Karpas-422 (cell line): ENCODE data around the gene KAT6B. TPM values are rescaled to one million over a fixed set of nuclear protein-coding genes. Genes with fewer than 3 reads are reported as not detected.

Experiments used
- DNase-seq: peaks from one replicate; pipeline ENCODE4 v3.0.0-alpha.2; 2015
- H2AFZ ChIP-seq: fragments of 200-600 bp; sonication (generic); 2 replicates; pipeline ENCODE4 v1.6.1; 2014; ENCODE audit warnings: antibody characterized with exemption, low read length, mixed read lengths
- H3K27ac ChIP-seq: fragments of 200-600 bp; sonication (generic); 2 replicates; pipeline ENCODE4 v1.5.1; 2014; ENCODE audit warnings: mild to moderate bottlenecking, low read length, moderate library complexity
- H3K27me3 ChIP-seq: fragments of 200-600 bp; sonication (generic); 2 replicates; pipeline ENCODE4 v1.6.1; 2014; ENCODE audit warnings: low read length, mixed read lengths
- H3K36me3 ChIP-seq: fragments of 200-600 bp; sonication (generic); 2 replicates; pipeline ENCODE4 v1.6.1; 2014; ENCODE audit warnings: low read length, mixed read lengths; ENCODE audit not compliant: insufficient read depth
- H3K4me1 ChIP-seq: fragments of 200-600 bp; sonication (generic); 2 replicates; pipeline ENCODE4 v1.6.1; 2014; ENCODE audit warnings: mild to moderate bottlenecking, low read length, mixed read lengths
- H3K4me2 ChIP-seq: fragments of 200-600 bp; sonication (generic); 2 replicates; pipeline ENCODE4 v1.6.1; 2014; ENCODE audit warnings: low read length, low read depth, mild to moderate bottlenecking; ENCODE audit not compliant: poor library complexity, severe bottlenecking
- H3K4me3 ChIP-seq: fragments of 200-600 bp; sonication (generic); 2 replicates; pipeline ENCODE4 v1.5.1; 2014; ENCODE audit warnings: mild to moderate bottlenecking, antibody characterized with exemption, low read length, mixed read lengths
- H3K79me2 ChIP-seq: fragments of 200-600 bp; sonication (generic); 2 replicates; pipeline ENCODE4 v1.6.1; 2014; ENCODE audit warnings: mild to moderate bottlenecking, low read length, mixed read lengths
- H3K9ac ChIP-seq: fragments of 200-600 bp; sonication (generic); 2 replicates; pipeline ENCODE4 v1.6.0; 2014; ENCODE audit warnings: low read length
- H3K9me2 ChIP-seq: fragments of 200-600 bp; sonication (generic), shearing (Covaris generic); replicated peaks from 2 replicates; pipeline ENCODE4 v1.6.0; 2014; ENCODE audit warnings: mild to moderate bottlenecking, low read length, moderate library complexity; ENCODE audit not compliant: insufficient read depth
- H3K9me3 ChIP-seq: fragments of 300-700, 200-600 bp; sonication (generic); 2 replicates; pipeline ENCODE4 v1.6.1; 2014; ENCODE audit warnings: low read length, mixed read lengths
- H4K20me1 ChIP-seq: fragments of 200-600 bp; sonication (generic); 2 replicates; pipeline ENCODE4 v1.6.1; 2014; ENCODE audit warnings: mild to moderate bottlenecking, antibody characterized with exemption, low read length, low read depth; ENCODE audit not compliant: insufficient read depth
- total RNA-seq: library from RNA; depleted of rRNA; stranded (reverse); fragments of >200 nt; shearing (Covaris generic); gene quantifications from 2 replicates; pipeline ENCODE4 v1.2.3, GENCODE V29; 2014; ENCODE audit warnings: low replicate concordance

The KAT6B gene
- total RNA-seq, 1 experiment from 2014 or later, result 73.6 TPM

GRCh38 chr10:74975758-74976157 is 149.4 kb downstream of the KAT6B start:
- no peak overlapping the region for H2AFZ ChIP-seq
- peaks cover 31% of the 10 kb centered on the region; the same call in 1 of the 2 replicates for H3K36me3 ChIP-seq
- H3K9me3 ChIP-seq, result no peaks in the 10 kb centered on the region
- H3K27me3 ChIP-seq, result no peaks in the 10 kb centered on the region
- no peak overlapping the region for H3K4me3 ChIP-seq
- DNase-seq, result no peak
- H3K4me1 ChIP-seq, result peaks cover 16% of the 10 kb centered on the region
- no peak overlapping the region for H3K27ac ChIP-seq
- H4K20me1 ChIP-seq, result no peaks in the 10 kb centered on the region
- peaks cover 30% of the 10 kb centered on the region for H3K79me2 ChIP-seq
- H3K9ac ChIP-seq, result no peak overlapping the region
- no peak overlapping the region for H3K4me2 ChIP-seq
- H3K9me2 ChIP-seq, result no peaks in the 10 kb centered on the region

- H3K4me3 ChIP-seq, result no peak overlapping the region
Measured at GRCh38 chr10:74976565-74976964, 150.2 kb downstream of the KAT6B start.

GRCh38 chr10:74977072-74977471 is 150.7 kb downstream of the KAT6B start:
- Histone ChIP-seq H2AFZ (no peak overlapping the region), H3K4me2 (no peak overlapping the region), H3K4me3 (no peak overlapping the region), H3K9me3 (no peaks in the 10 kb centered on the region), H3K4me1 (peaks cover 14% of the 10 kb centered on the region), H3K9me2 (no peaks in the 10 kb centered on the region), H3K27me3 (no peaks in the 10 kb centered on the region), H3K79me2 (peaks cover 22% of the 10 kb centered on the region), H3K27ac (no peak overlapping the region), H4K20me1 (no peaks in the 10 kb centered on the region), H3K9ac (no peak overlapping the region), H3K36me3 (peaks cover 31% of the 10 kb centered on the region; the same call in 1 of the 2 replicates)
- no peak for DNase-seq

More at GRCh38 chr10:74976565-74976964, 150.2 kb downstream of the KAT6B start:
- H3K9me2 ChIP-seq, result no peaks in the 10 kb centered on the region
- H2AFZ ChIP-seq, result no peak overlapping the region
- H3K27me3 ChIP-seq, result no peaks in the 10 kb centered on the region
- H3K36me3 ChIP-seq, result peaks cover 31% of the 10 kb centered on the region; the same call in 1 of the 2 replicates
- no peak overlapping the region for H3K9ac ChIP-seq
- H3K9me3 ChIP-seq, result no peaks in the 10 kb centered on the region
- peaks cover 22% of the 10 kb centered on the region for H3K79me2 ChIP-seq
- no peak overlapping the region for H3K27ac ChIP-seq
- H3K4me1 ChIP-seq, result peaks cover 12% of the 10 kb centered on the region
- H3K4me2 ChIP-seq, result no peak overlapping the region
- DNase-seq, result no peak
- no peaks in the 10 kb centered on the region for H4K20me1 ChIP-seq

GRCh38 chr10:74977913-74978847 is 151.8 kb downstream of the KAT6B start:
- Histone ChIP-seq H3K4me2 (no peak overlapping the region), H3K79me2 (peaks cover 21% of the 10 kb centered on the region), H3K27ac (no peak overlapping the region), H3K36me3 (peaks cover 35% of the 10 kb centered on the region; the same call in 1 of the 2 replicates), H3K4me1 (peaks cover 23% of the 10 kb centered on the region), H2AFZ (no peak overlapping the region), H3K9me2 (no peaks in the 10 kb centered on the region), H3K4me3 (no peak overlapping the region), H4K20me1 (no peaks in the 10 kb centered on the region), H3K27me3 (no peaks in the 10 kb centered on the region), H3K9me3 (no peaks in the 10 kb centered on the region), H3K9ac (no peak overlapping the region)
- DNase-seq, result no peak

GRCh38 chr10:74981831-74982633 is 155.6 kb downstream of the KAT6B start:
- no peak overlapping the region for H2AFZ ChIP-seq
- H3K27ac ChIP-seq, result peak overlapping the region; percentile 26; the same call in 1 of the 2 replicates
- H4K20me1 ChIP-seq, result no peaks in the 10 kb centered on the region
- peaks cover 34% of the 10 kb centered on the region; the same call in 1 of the 2 replicates for H3K36me3 ChIP-seq
- H3K27me3 ChIP-seq, result no peaks in the 10 kb centered on the region
- H3K4me3 ChIP-seq, result no peak overlapping the region
- DNase-seq, result no peak
- H3K4me1 ChIP-seq, result peaks cover 19% of the 10 kb centered on the region
- H3K9ac ChIP-seq, result no peak overlapping the region
- no peaks in the 10 kb centered on the region for H3K9me2 ChIP-seq
- peaks cover 14% of the 10 kb centered on the region for H3K79me2 ChIP-seq
- H3K4me2 ChIP-seq, result no peak overlapping the region
- H3K9me3 ChIP-seq, result no peaks in the 10 kb centered on the region

GRCh38 chr10:74982634-74982982 is 156.2 kb downstream of the KAT6B start:
- DNase-seq, result no peak
- Histone ChIP-seq H3K27ac (peak overlapping the region; percentile 26; the same call in 1 of the 2 replicates), H3K4me2 (no peak overlapping the region), H3K4me1 (peaks cover 19% of the 10 kb centered on the region), H3K79me2 (peaks cover 17% of the 10 kb centered on the region), H3K9ac (no peak overlapping the region), H3K27me3 (no peaks in the 10 kb centered on the region), H4K20me1 (no peaks in the 10 kb centered on the region), H3K9me3 (no peaks in the 10 kb centered on the region), H3K4me3 (no peak overlapping the region), H3K9me2 (no peaks in the 10 kb centered on the region), H2AFZ (0 out of 2 replicates have a peak overlapping the region, but pooled peaks have one; percentile 14), H3K36me3 (peaks cover 34% of the 10 kb centered on the region; the same call in 1 of the 2 replicates)

- H3K79me2 ChIP-seq, result peaks cover 17% of the 10 kb centered on the region
- H3K9ac ChIP-seq, result no peak overlapping the region
- peaks cover 19% of the 10 kb centered on the region for H3K4me1 ChIP-seq
- no peak overlapping the region for H3K4me2 ChIP-seq
- no peaks in the 10 kb centered on the region for H3K9me3 ChIP-seq
- no peaks in the 10 kb centered on the region for H3K9me2 ChIP-seq
- H3K27me3 ChIP-seq, result no peaks in the 10 kb centered on the region
- peaks cover 28% of the 10 kb centered on the region; the same call in 1 of the 2 replicates for H3K36me3 ChIP-seq
- no peaks in the 10 kb centered on the region for H4K20me1 ChIP-seq
- no peak overlapping the region for H2AFZ ChIP-seq
- no peak for DNase-seq
- no peak overlapping the region for H3K27ac ChIP-seq
- no peak overlapping the region for H3K4me3 ChIP-seq
Measured at GRCh38 chr10:74983383-74983782, 157.0 kb downstream of the KAT6B start.
